Caco-2 (cell line): ENCODE measurements around the gene ARF1. TPM values are rescaled to one million over a fixed set of nuclear protein-coding genes. Genes with fewer than 3 reads are reported as not detected.

Source experiments
- BruUV-seq: library from RNA; stranded (reverse); fragments of 400-500 nt; replicated peaks from 2 replicates; lab custom pipeline; 2021; lab: Mats Ljungman, UMichigan
- CTCF ChIA-PET: fragments of 300-600 bp; sonication (Branson Sonifier 250); formaldehyde crosslinking; loops from one replicate; lab custom pipeline; 2022; ENCODE audit warnings: antibody characterized with exemption; lab: Charles Lee
- POLR2A ChIA-PET: fragments of 300-600 bp; sonication (Branson Sonifier 250); formaldehyde crosslinking; loops from one replicate; lab custom pipeline; 2022; ENCODE audit warnings: antibody characterized with exemption; lab: Charles Lee
- DNase-seq, 2 experiments: peaks; one replicate each; pipeline versions ENCODE4 v3.0.0 to v3.0.0-alpha.2; 2020 to 2022
- H3K27me3 ChIP-seq: replicated peaks from 2 replicates; pipeline ENCODE4 v1.6.0; 2011; ENCODE audit warnings: low read length; ENCODE audit not compliant: control insufficient read depth, insufficient read depth
- H3K36me3 ChIP-seq: 2 replicates; pipeline ENCODE4 v1.5.1; 2011; ENCODE audit warnings: low read length; ENCODE audit not compliant: control insufficient read depth, insufficient read depth
- H3K4me1 ChIP-seq: fragments of 250-450 bp; sonication (Bioruptor Pico); 2 replicates; pipeline ENCODE4 v1.5.1; 2020; ENCODE audit warnings: mild to moderate bottlenecking
- H3K4me3 ChIP-seq: 2 replicates; pipeline ENCODE4 v1.5.1; 2011; ENCODE audit warnings: low read depth, mild to moderate bottlenecking, control low read depth, low read length
- H3K9me3 ChIP-seq: fragments of 250-450 bp; sonication (Bioruptor Pico); 2 replicates; pipeline ENCODE4 v1.5.1; 2020; ENCODE audit warnings: mild to moderate bottlenecking, moderate library complexity
- H3K27ac Mint-ChIP-seq: one replicate; pipeline ENCODE4 v1.8.0; 2022; ENCODE audit warnings: mixed read lengths; ENCODE audit not compliant: unreplicated experiment
- H3K27me3 Mint-ChIP-seq: one replicate; pipeline ENCODE4 v1.8.0; 2022; ENCODE audit warnings: mixed read lengths; ENCODE audit not compliant: insufficient read depth, unreplicated experiment
- H3K36me3 Mint-ChIP-seq: one replicate; pipeline ENCODE4 v1.8.0; 2022; ENCODE audit warnings: mild to moderate bottlenecking, mixed read lengths; ENCODE audit not compliant: insufficient read depth, unreplicated experiment
- H3K4me1 Mint-ChIP-seq: one replicate; pipeline ENCODE4 v1.8.0; 2022; ENCODE audit warnings: low read depth, mixed read lengths; ENCODE audit not compliant: unreplicated experiment
- H3K4me3 Mint-ChIP-seq: one replicate; pipeline ENCODE4 v1.8.0; 2022; ENCODE audit warnings: mild to moderate bottlenecking, moderate library complexity, mixed read lengths; ENCODE audit not compliant: unreplicated experiment
- H3K9me3 Mint-ChIP-seq: one replicate; pipeline ENCODE4 v1.8.0; 2022; ENCODE audit warnings: mixed read lengths; ENCODE audit not compliant: unreplicated experiment
- CTCF ChIP-seq, 2 experiments: fragments of 200-600 bp in 1 of 2; IDR thresholded peaks; 1 replicate in 1 of 2; 2 replicates in 1 of 2; pipeline versions ENCODE4 v1.5.1 to v1.8.0; 2011 to 2022; ENCODE audit warnings: antibody characterized with exemption in 1 of 2, control low read depth in 1 of 2, inconsistent platforms in 1 of 2, low read depth in 1 of 2, low read length in 1 of 2, mild to moderate bottlenecking in 1 of 2, moderate library complexity in 1 of 2; ENCODE audit not compliant: insufficient read depth in 1 of 2, severe bottlenecking in 1 of 2, unreplicated experiment in 1 of 2
- intact Hi-C: fragments of 100-400 bp; cut with micrococcal nuclease; formaldehyde crosslinking; loops from one replicate; pipeline ENCODE4 v1.10.0; 2022; ENCODE audit not compliant: unreplicated experiment
- total RNA-seq: library from RNA; stranded (reverse); gene quantifications from 2 replicates; pipeline ENCODE4 v1.2.3, GENCODE V29; 2022

The ARF1 gene
- total RNA-seq, 1 experiment from 2014 or later = 378 TPM

- no TSS peak for BruUV-seq
- Histone ChIP-seq H3K27me3 (no peaks in the 10 kb centered on the region), H3K36me3 (peaks cover 3% of the 10 kb centered on the region), H3K4me1 (peaks cover 8% of the 10 kb centered on the region), H3K4me3 (no peak overlapping the region), H3K9me3 (no peaks in the 10 kb centered on the region)
- CTCF ChIA-PET = no interaction called here
- TF ChIP-seq CTCF (IDR thresholded peaks at IDR 0.05; ENCODE audit: insufficient read depth in 1 of 2, low read depth in 1 of 2, low read length in 1 of 2, severe bottlenecking in 1 of 2, unreplicated experiment in 1 of 2) = no peak
- Mint-ChIP-seq H3K27ac (no peak overlapping the region), H3K36me3 (peaks cover 15% of the 10 kb centered on the region), H3K27me3 (no peaks in the 10 kb centered on the region), H3K4me1 (no peaks in the 10 kb centered on the region), H3K9me3 (no peaks in the 10 kb centered on the region), H3K4me3 (no peak overlapping the region)
- DNase-seq = no peak
- intact Hi-C loops = no loop called here
- POLR2A ChIA-PET = no interaction called here
Measured at GRCh38 chr1:228144993-228145343, 62.5 kb downstream of the ARF1 start.

GRCh38 chr1:228145463-228146416 lies 63.2 kb downstream of the ARF1 start:
- POLR2A ChIA-PET = no interaction called here
- no peak overlapping the region for H3K4me3 Mint-ChIP-seq

More at GRCh38 chr1:228145463-228146416, 63.2 kb downstream of the ARF1 start:
- Mint-ChIP-seq H3K4me1 (no peaks in the 10 kb centered on the region), H3K9me3 (no peaks in the 10 kb centered on the region), H3K27me3 (no peaks in the 10 kb centered on the region), H3K27ac (no peak overlapping the region), H3K36me3 (peaks cover 11% of the 10 kb centered on the region)
- no peak for TF ChIP-seq CTCF (IDR thresholded peaks at IDR 0.05; ENCODE audit: insufficient read depth in 1 of 2, low read depth in 1 of 2, low read length in 1 of 2, severe bottlenecking in 1 of 2, unreplicated experiment in 1 of 2)
- CTCF ChIA-PET = no interaction called here
- intact Hi-C loops = no loop called here
- Histone ChIP-seq H3K36me3 (peaks cover 3% of the 10 kb centered on the region), H3K9me3 (no peaks in the 10 kb centered on the region), H3K4me3 (no peak overlapping the region), H3K27me3 (no peaks in the 10 kb centered on the region), H3K4me1 (peaks cover 11% of the 10 kb centered on the region)
- BruUV-seq = no TSS peak
- DNase-seq = no peak
